Left lobe of liver (tissue), 2 donors: ENCODE results near the gene AASDH. TPM values are rescaled to one million over a fixed set of nuclear protein-coding genes. Genes with fewer than 3 reads are reported as not detected.

ENCODE experiments used
- ATAC-seq: fragments of 200-7000 bp; cut with Tn5 transposase; one replicate; pipeline ENCODE4 v1.9.1; 2020; ENCODE audit warnings: mild to moderate bottlenecking, moderate library complexity
- DNase-seq: peaks from one replicate; pipeline ENCODE4 v3.0.0-alpha.2; 2020; ENCODE audit warnings: low spot score
- total RNA-seq: library from RNA; stranded (reverse); gene quantifications from one replicate; pipeline ENCODE4 v1.2.1, GENCODE V29; 2021
- donor health status: DM: no; HTN: no; CAD: no; lungs with moderate emphysema.
- donor health status: DM: no; HTN: yes; CAD: no.

Gene AASDH
- total RNA-seq, 1 donor from 2014 or later = 5.4 TPM

GRCh38 chr4:56316011-56316650, 71.2 kb downstream of the AASDH start:
- DNase-seq (no peak), ATAC-seq (no peak)

- DNase-seq = no peak
- ATAC-seq = no peak
Measured at GRCh38 chr4:56315543-56315942, 71.7 kb downstream of the AASDH start.

GRCh38 chr4:56315041-56315440, 72.2 kb downstream of the AASDH start:
- ATAC-seq = no peak
- DNase-seq = no peak

- DNase-seq = no peak
- ATAC-seq = no peak
Measured at GRCh38 chr4:56314207-56314915, 72.9 kb downstream of the AASDH start.

- no peak for DNase-seq
- no peak for ATAC-seq
Measured at GRCh38 chr4:56313132-56313531, 74.2 kb downstream of the AASDH start.

GRCh38 chr4:56311299-56311975, 75.9 kb downstream of the AASDH start:
- ATAC-seq (no peak), DNase-seq (no peak)

GRCh38 chr4:56310401-56311125, 76.7 kb downstream of the AASDH start:
- DNase-seq (no peak), ATAC-seq (no peak)

GRCh38 chr4:56308384-56308783, 78.9 kb downstream of the AASDH start:
- DNase-seq (no peak), ATAC-seq (no peak)

- DNase-seq = no peak
Measured at GRCh38 chr4:56307423-56307822, 79.9 kb downstream of the AASDH start.

GRCh38 chr4:56305390-56305789, 81.9 kb downstream of the AASDH start:
- DNase-seq = no peak
- ATAC-seq = no peak

More at GRCh38 chr4:56307423-56307822, 79.9 kb downstream of the AASDH start:
- no peak for ATAC-seq

- ATAC-seq (no peak), DNase-seq (no peak)
Measured at GRCh38 chr4:56303921-56304320, 83.4 kb downstream of the AASDH start.

GRCh38 chr4:56302760-56303159, 84.5 kb downstream of the AASDH start:
- ATAC-seq (no peak), DNase-seq (no peak)

GRCh38 chr4:56301997-56302496, 85.2 kb downstream of the AASDH start:
- ATAC-seq (no peak), DNase-seq (no peak)

GRCh38 chr4:56301181-56301996, 85.9 kb downstream of the AASDH start:
- ATAC-seq (peak; percentile 100), DNase-seq (peak; percentile 73)

- DNase-seq = no peak
Measured at GRCh38 chr4:56298236-56298635, 89.1 kb downstream of the AASDH start.

GRCh38 chr4:56297776-56298175, 89.5 kb downstream of the AASDH start:
- ATAC-seq (no peak), DNase-seq (no peak)

More at GRCh38 chr4:56298236-56298635, 89.1 kb downstream of the AASDH start:
- no peak for ATAC-seq

- ATAC-seq (no peak), DNase-seq (no peak)
Measured at GRCh38 chr4:56296526-56296925, 90.8 kb downstream of the AASDH start.

GRCh38 chr4:56293121-56293520, 94.2 kb downstream of the AASDH start:
- no peak for DNase-seq
- ATAC-seq = no peak

GRCh38 chr4:56289934-56290333, 97.4 kb downstream of the AASDH start:
- no peak for ATAC-seq
- DNase-seq = no peak

- DNase-seq (no peak), ATAC-seq (no peak)
Measured at GRCh38 chr4:56288663-56289062, 98.6 kb downstream of the AASDH start.
